GM12865 (cell line): Measurements from ENCODE around the gene GPER1.

Experiments
- DNase-seq: peaks from one replicate; pipeline ENCODE4 v3.0.0; 2010; ENCODE audit warnings: low read depth
- H3K4me3 ChIP-seq: 2 replicates; pipeline ENCODE4 v1.5.1; 2011; ENCODE audit warnings: mild to moderate bottlenecking, low read depth, low read length, control low read depth
- CTCF ChIP-seq: IDR thresholded peaks from 2 replicates; pipeline ENCODE4 v1.5.1; 2011; ENCODE audit warnings: low read length, control low read depth, low read depth, inconsistent platforms; ENCODE audit not compliant: insufficient read depth; ENCODE audit errors: missing control alignments

GPER1 gene

GRCh38 chr7:1123715-1124114, 35.8 kb downstream of the GPER1 start:
- no peak for TF ChIP-seq CTCF
- H3K4me3 ChIP-seq: no peak overlapping the region
- no peak for DNase-seq

GRCh38 chr7:1124164-1124563, 36.3 kb downstream of the GPER1 start:
- H3K4me3 ChIP-seq: no peak overlapping the region
- DNase-seq: no peak
- no peak for TF ChIP-seq CTCF

- no peak for DNase-seq
- no peak for TF ChIP-seq CTCF
- no peak overlapping the region for H3K4me3 ChIP-seq
These were observed 37.1 kb downstream of the GPER1 start for GRCh38 chr7:1124816-1125602.

GRCh38 chr7:1125603-1125969, 37.7 kb downstream of the GPER1 start:
- TF ChIP-seq CTCF: no peak
- no peak overlapping the region for H3K4me3 ChIP-seq
- no peak for DNase-seq

- H3K4me3 ChIP-seq: no peak overlapping the region
- no peak for TF ChIP-seq CTCF
- no peak for DNase-seq
These were observed 39.1 kb downstream of the GPER1 start for GRCh38 chr7:1127001-1127400.

GRCh38 chr7:1129431-1129830, 41.5 kb downstream of the GPER1 start:
- DNase-seq: no peak
- H3K4me3 ChIP-seq: no peak overlapping the region
- no peak for TF ChIP-seq CTCF
